HG03108 (cell line): ENCODE results near the gene JAKMIP1.
"Not testable (repeated sequence)": the region's sequence is repeated elsewhere in the genome, so short reads cannot be mapped to it uniquely, and the experiment has no call there.

Experiments used
- ATAC-seq: cut with Tn5 transposase; IDR thresholded peaks from one replicate; pipeline ENCODE4 v1.9.1; 2021; ENCODE audit warnings: moderate library complexity; ENCODE audit not compliant: unreplicated experiment

JAKMIP1 gene

GRCh38 chr4:6150046-6150735 lies 50.2 kb downstream of the JAKMIP1 start:
- no peak for ATAC-seq

GRCh38 chr4:6148506-6149205 lies 51.7 kb downstream of the JAKMIP1 start:
- no peak for ATAC-seq

- ATAC-seq = no peak
These were observed 52.9 kb downstream of the JAKMIP1 start for GRCh38 chr4:6147441-6147840.

GRCh38 chr4:6143603-6144181 lies 56.7 kb downstream of the JAKMIP1 start:
- no peak for ATAC-seq

GRCh38 chr4:6142935-6143602 lies 57.3 kb downstream of the JAKMIP1 start:
- no peak for ATAC-seq

GRCh38 chr4:6142511-6142910 lies 57.8 kb downstream of the JAKMIP1 start:
- no peak for ATAC-seq

- ATAC-seq = no peak
These were observed 58.8 kb downstream of the JAKMIP1 start for GRCh38 chr4:6141554-6141953.

GRCh38 chr4:6141021-6141420 lies 59.3 kb downstream of the JAKMIP1 start:
- not testable (repeated sequence) for ATAC-seq

- ATAC-seq = no peak
These were observed 62.6 kb downstream of the JAKMIP1 start for GRCh38 chr4:6137747-6138135.

GRCh38 chr4:6137027-6137746 lies 63.2 kb downstream of the JAKMIP1 start:
- ATAC-seq = no peak

GRCh38 chr4:6134612-6135220 lies 65.6 kb downstream of the JAKMIP1 start:
- ATAC-seq = peak; percentile 85

- no peak for ATAC-seq
These were observed 67.6 kb downstream of the JAKMIP1 start for GRCh38 chr4:6132716-6133115.

- ATAC-seq = no peak
These were observed 72.0 kb downstream of the JAKMIP1 start for GRCh38 chr4:6128221-6128850.

GRCh38 chr4:6126971-6127745 lies 73.2 kb downstream of the JAKMIP1 start:
- ATAC-seq = no peak

- no peak for ATAC-seq
These were observed 75.2 kb downstream of the JAKMIP1 start for GRCh38 chr4:6125103-6125651.

GRCh38 chr4:6124386-6125102 lies 75.8 kb downstream of the JAKMIP1 start:
- no peak for ATAC-seq

GRCh38 chr4:6123976-6124375 lies 76.4 kb downstream of the JAKMIP1 start:
- ATAC-seq = no peak

- no peak for ATAC-seq
These were observed 76.8 kb downstream of the JAKMIP1 start for GRCh38 chr4:6123541-6123940.
